H9 (cell line): ENCODE measurements around the gene ODAD4. TPM values are rescaled to one million over a fixed set of nuclear protein-coding genes. Genes with fewer than 3 reads are reported as not detected.

ENCODE experiments used
- DNase-seq: peaks from one replicate; pipeline ENCODE4 v3.0.0-alpha.2; 2017
- H2AFZ ChIP-seq: one replicate; pipeline ENCODE4 v1.6.1; 2013; ENCODE audit warnings: mild to moderate bottlenecking, low read length, control low read depth, moderate library complexity
- H2AK5ac ChIP-seq: 2 replicates; pipeline ENCODE4 v1.6.1; 2013; ENCODE audit warnings: low read length, control low read depth, mixed read lengths; ENCODE audit not compliant: insufficient read length
- H2BK120ac ChIP-seq: one replicate; pipeline ENCODE4 v1.6.1; 2013; ENCODE audit warnings: low read depth, mild to moderate bottlenecking, low read length, control low read depth, inconsistent platforms; ENCODE audit not compliant: poor library complexity, severe bottlenecking
- H2BK12ac ChIP-seq: 2 replicates; pipeline ENCODE4 v1.6.1; 2013; ENCODE audit warnings: low read length, control low read depth, mixed read lengths, low read depth; ENCODE audit not compliant: insufficient read length
- H2BK15ac ChIP-seq: 2 replicates; pipeline ENCODE4 v1.6.1; 2013; ENCODE audit warnings: low read depth, low read length, control low read depth
- H2BK20ac ChIP-seq: one replicate; pipeline ENCODE4 v1.6.1; 2013; ENCODE audit warnings: low read depth, mild to moderate bottlenecking, low read length, control low read depth, inconsistent platforms; ENCODE audit not compliant: poor library complexity, severe bottlenecking
- H2BK5ac ChIP-seq: 2 replicates; pipeline ENCODE4 v1.6.1; 2013; ENCODE audit warnings: low read length, control low read depth, mixed read lengths; ENCODE audit not compliant: insufficient read length
- H3K14ac ChIP-seq: 2 replicates; pipeline ENCODE4 v1.6.1; 2013; ENCODE audit warnings: low read length, control low read depth; ENCODE audit not compliant: insufficient read depth
- H3K18ac ChIP-seq: 2 replicates; pipeline ENCODE4 v1.6.1; 2013; ENCODE audit warnings: low read depth, mild to moderate bottlenecking, mixed read lengths, low read length, control low read depth; ENCODE audit not compliant: insufficient read length
- H3K23ac ChIP-seq: 2 replicates; pipeline ENCODE4 v1.6.1; 2013; ENCODE audit warnings: low read length, control low read depth, mixed read lengths, low read depth; ENCODE audit not compliant: insufficient read length
- H3K23me2 ChIP-seq: 2 replicates; pipeline ENCODE4 v1.6.1; 2013; ENCODE audit warnings: low read depth, mild to moderate bottlenecking, mixed read lengths, low read length, control low read depth; ENCODE audit not compliant: insufficient read length, poor library complexity, severe bottlenecking
- H3K27ac ChIP-seq: 2 replicates; pipeline ENCODE4 v1.5.1; 2013; ENCODE audit warnings: low read length, control low read depth, mixed read lengths, low read depth; ENCODE audit not compliant: insufficient read length
- H3K27me3 ChIP-seq: 2 replicates; pipeline ENCODE4 v1.6.1; 2013; ENCODE audit warnings: low read length, control low read depth, inconsistent platforms; ENCODE audit not compliant: insufficient read depth
- H3K4ac ChIP-seq: 2 replicates; pipeline ENCODE4 v1.6.1; 2013; ENCODE audit warnings: low read depth, mild to moderate bottlenecking, control low read depth, inconsistent platforms, low read length, moderate library complexity
- H3K4me1 ChIP-seq: 2 replicates; pipeline ENCODE4 v1.6.1; 2013; ENCODE audit warnings: low read length, control low read depth, inconsistent platforms; ENCODE audit not compliant: insufficient read depth
- H3K4me2 ChIP-seq: 2 replicates; pipeline ENCODE4 v1.6.1; 2013; ENCODE audit warnings: low read length, control low read depth, mixed read lengths; ENCODE audit not compliant: insufficient read length, insufficient read depth
- H3K56ac ChIP-seq: 2 replicates; pipeline ENCODE4 v1.6.1; 2013; ENCODE audit warnings: low read depth, mild to moderate bottlenecking, mixed read lengths, low read length, control low read depth; ENCODE audit not compliant: insufficient read length
- H3K79me1 ChIP-seq: 2 replicates; pipeline ENCODE4 v1.6.1; 2013; ENCODE audit warnings: low read depth, mild to moderate bottlenecking, moderate library complexity, low read length, control low read depth, inconsistent platforms; ENCODE audit not compliant: insufficient read depth, poor library complexity, severe bottlenecking
- H3K79me2 ChIP-seq: 2 replicates; pipeline ENCODE4 v1.6.1; 2013; ENCODE audit warnings: low read length, control low read depth, inconsistent platforms; ENCODE audit not compliant: insufficient read depth
- H3K9ac ChIP-seq: 2 replicates; pipeline ENCODE4 v1.6.1; 2013; ENCODE audit warnings: low read length, control low read depth, mixed read lengths; ENCODE audit not compliant: insufficient read length; ENCODE audit errors: extremely low read depth
- H3K9me3 ChIP-seq: one replicate; pipeline ENCODE4 v1.6.1; 2013; ENCODE audit warnings: low read depth, low read length, inconsistent platforms; ENCODE audit not compliant: control insufficient read depth
- H3T11ph ChIP-seq: one replicate; pipeline ENCODE4 v1.6.1; 2013; ENCODE audit warnings: mild to moderate bottlenecking, low read length, control low read depth, inconsistent platforms
- H4K20me1 ChIP-seq: one replicate; pipeline ENCODE4 v1.6.1; 2013; ENCODE audit not compliant: control insufficient read depth, insufficient read length, insufficient read depth
- H4K5ac ChIP-seq: 2 replicates; pipeline ENCODE4 v1.6.1; 2013; ENCODE audit warnings: low read depth, mild to moderate bottlenecking, mixed read lengths, low read length, control low read depth; ENCODE audit not compliant: insufficient read length
- H4K8ac ChIP-seq: replicated peaks from 2 replicates; pipeline ENCODE4 v1.6.1; 2013; ENCODE audit warnings: low read length, control low read depth, mixed read lengths, low read depth; ENCODE audit not compliant: insufficient read length
- H4K91ac ChIP-seq: 2 replicates; pipeline ENCODE4 v1.6.1; 2013; ENCODE audit warnings: low read depth, mild to moderate bottlenecking, moderate library complexity, mixed read lengths, low read length, control low read depth; ENCODE audit not compliant: insufficient read length
- H3K27ac Mint-ChIP-seq, 3 experiments: 2 replicates in 2 of 3; 3 replicates in 1 of 3; pipeline ENCODE4 v1.8.0; 2020 to 2021; ENCODE audit warnings: mixed read lengths in 3 of 3, mild to moderate bottlenecking in 1 of 3, moderate library complexity in 1 of 3
- H3K27me3 Mint-ChIP-seq: 2 replicates; pipeline ENCODE4 v1.8.0; 2021; ENCODE audit warnings: low read depth, mild to moderate bottlenecking, moderate library complexity, mixed read lengths
- H3K36me3 Mint-ChIP-seq, 3 experiments: 2 replicates in 2 of 3; 3 replicates in 1 of 3; pipeline ENCODE4 v1.8.0; 2020 to 2021; ENCODE audit warnings: low read depth in 3 of 3, mixed read lengths in 3 of 3; ENCODE audit not compliant: insufficient read depth in 1 of 3
- H3K4me1 Mint-ChIP-seq, 2 experiments: 2 replicates each; pipeline ENCODE4 v1.8.0; 2020; ENCODE audit warnings: mixed read lengths in 2 of 2
- H3K4me3 Mint-ChIP-seq, 2 experiments: 2 replicates in 1 of 2; 3 replicates in 1 of 2; pipeline ENCODE4 v1.8.0; 2020 to 2021; ENCODE audit warnings: mild to moderate bottlenecking in 2 of 2, mixed read lengths in 2 of 2, moderate library complexity in 1 of 2
- H3K9me3 Mint-ChIP-seq, 2 experiments: 2 replicates in 1 of 2; 3 replicates in 1 of 2; pipeline ENCODE4 v1.8.0; 2020; ENCODE audit warnings: mild to moderate bottlenecking in 2 of 2, mixed read lengths in 2 of 2, moderate library complexity in 1 of 2
- CTCF ChIP-seq: fragments of 200-600 bp; sonication (generic); conservative IDR thresholded peaks from 3 replicates; pipeline ENCODE4 v1.8.0; 2021; ENCODE audit warnings: antibody characterized with exemption, mild to moderate bottlenecking
- WGBS: extraction: QIAGEN DNeasy Blood & Tissue Kit; methylation state at CpG from one replicate; pipeline ENCODE4 v1.1.7; 2013; ENCODE audit warnings: missing lambda C conversion rate, low lambda C conversion rate, mixed read lengths; ENCODE audit not compliant: insufficient read length; ENCODE audit errors: extremely low coverage; 5-methylcytosine and 5-hydroxymethylcytosine counted together
- total RNA-seq: library from RNA; stranded (reverse); gene quantifications from 2 replicates; pipeline ENCODE4 v1.2.1, GENCODE V29; 2021

Gene ODAD4
- total RNA-seq, 1 experiment from 2014 or later: 2.1 TPM

- peak; percentile 62 for DNase-seq
- Histone ChIP-seq H2BK12ac (no peak overlapping the region), H2BK20ac (no peak overlapping the region), H2BK15ac (no peak overlapping the region), H3K4me1 (peaks cover 8% of the 10 kb centered on the region; the same call in 1 of the 2 replicates), H3K27ac (peak overlapping the region; percentile 40), H2AK5ac (no peak overlapping the region), H3K14ac (peak overlapping the region; percentile 32; the same call in 1 of the 2 replicates), H2BK120ac (no peak overlapping the region), H3K9me3 (no peaks in the 10 kb centered on the region), H4K20me1 (peaks cover 3% of the 10 kb centered on the region), H2AFZ (no peak overlapping the region), H3K56ac (no peak overlapping the region), H4K5ac (no peak overlapping the region), H3K4ac (no peak overlapping the region), H3K79me1 (peaks cover 2% of the 10 kb centered on the region), H2BK5ac (no peak overlapping the region), H4K91ac (no peak overlapping the region), H3K18ac (no peak overlapping the region), H3K4me2 (peak overlapping the region; percentile 86), H3K79me2 (peaks cover 33% of the 10 kb centered on the region), H3K23me2 (peaks cover 11% of the 10 kb centered on the region), H3T11ph (no peak overlapping the region), H3K23ac (no peak overlapping the region), H3K9ac (peak overlapping the region; percentile 12), H3K27me3 (no peaks in the 10 kb centered on the region), H4K8ac (no peak overlapping the region)
- H3K4me1 Mint-ChIP-seq: peaks cover 29 to 36% of the 10 kb centered on the region in 2 experiments
- no peaks in the 10 kb centered on the region for H3K9me3 Mint-ChIP-seq
- TF ChIP-seq CTCF: no peak
- H3K4me3 Mint-ChIP-seq: peak overlapping the region; percentile 88 to 90
- no peaks in the 10 kb centered on the region for H3K27me3 Mint-ChIP-seq
- no CpG with 5 or more reads among the region's 7 CpGs for WGBS
- peaks cover 4 to 11% (median 7%) of the 10 kb centered on the region in 3 experiments; a peak in 4 of 7 replicates for H3K36me3 Mint-ChIP-seq
- H3K27ac Mint-ChIP-seq: peak overlapping the region; percentile 46 to 96 (median 94)
Measured at GRCh38 chr17:41919840-41920579, 10.4 kb upstream of the ODAD4 start.
